HuH-7.5 (cell line): ENCODE data around the gene TEX29.

ENCODE experiments used
- DNase-seq: peaks from one replicate; pipeline ENCODE4 v3.0.0; 2011; ENCODE audit warnings: low spot score

The TEX29 gene

DNA sequence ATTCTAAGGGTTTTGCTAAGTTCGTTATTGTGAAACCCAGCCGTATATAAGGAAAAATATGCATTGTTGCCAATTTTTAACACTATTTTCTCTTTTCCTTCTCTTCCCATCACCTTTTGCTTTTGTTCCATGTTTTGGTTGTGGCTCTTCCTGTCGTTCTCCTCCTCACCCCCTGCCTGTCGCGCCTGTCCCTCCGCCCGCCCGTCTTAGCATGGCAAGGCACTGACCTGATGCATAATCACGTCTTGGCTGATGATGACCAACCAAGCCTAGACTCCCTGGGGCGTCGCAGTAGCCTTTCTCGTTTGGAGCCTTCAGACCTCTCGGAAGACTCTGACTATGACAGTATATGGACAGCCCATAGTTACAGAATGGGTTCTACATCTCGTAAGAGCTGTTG, 28.5 kb upstream of the TEX29 start:
- no peak for DNase-seq

DNA sequence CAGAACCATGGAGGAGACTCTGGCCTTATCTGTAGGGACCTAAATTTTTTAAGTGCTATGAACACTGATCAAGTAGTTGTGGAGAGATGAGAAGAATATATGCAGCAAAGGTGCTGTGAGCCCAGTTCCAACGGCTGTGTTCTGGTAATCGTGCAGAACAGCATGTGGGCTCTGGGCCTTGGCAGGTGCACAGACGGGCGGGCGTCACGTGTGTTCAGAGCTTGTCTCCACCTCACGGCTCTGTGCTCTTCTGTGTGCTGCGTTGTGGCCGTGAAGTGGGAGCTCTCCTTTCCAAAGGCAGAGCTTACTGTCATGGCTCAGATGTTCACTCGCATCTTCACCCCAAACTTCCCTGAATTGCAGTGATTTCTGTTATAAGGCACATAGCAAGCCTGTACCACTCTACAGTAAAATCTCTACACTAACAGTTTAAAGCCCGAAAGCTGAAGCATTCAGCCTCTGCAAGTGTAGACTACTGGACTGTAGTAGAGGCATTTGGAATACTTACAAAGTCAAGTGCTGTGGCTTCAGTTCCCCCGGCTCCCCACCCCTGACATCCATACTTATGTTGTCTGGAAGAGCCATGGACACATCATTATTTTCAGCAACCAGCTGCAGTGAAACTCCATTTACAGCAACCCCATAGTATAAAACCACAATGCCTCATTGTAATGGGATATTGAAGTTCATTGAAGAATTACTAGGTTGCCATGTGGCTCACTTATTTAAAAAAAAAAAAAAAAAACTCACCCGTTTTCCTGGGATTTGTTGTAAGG, 27.5 kb upstream of the TEX29 start:
- no peak for DNase-seq

DNA sequence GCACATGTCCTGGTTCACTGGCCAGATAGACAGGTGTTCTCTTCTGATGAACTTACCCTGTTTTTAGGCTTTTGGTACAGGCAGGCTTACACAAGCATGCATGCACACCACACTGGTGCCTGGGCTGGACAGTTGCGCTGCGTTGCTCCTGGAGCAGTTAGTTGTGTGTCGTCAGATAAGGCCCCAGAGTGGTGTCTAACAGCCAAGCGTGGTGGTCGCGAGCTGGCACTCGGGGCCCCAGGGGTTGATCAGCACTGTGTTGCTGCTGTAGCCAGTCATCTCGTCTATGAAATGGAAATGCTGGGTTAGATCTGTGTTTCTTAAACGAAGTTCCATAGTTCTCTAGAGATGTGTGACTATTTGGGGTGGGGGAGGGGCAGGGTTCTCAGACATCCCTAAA, 24.6 kb upstream of the TEX29 start:
- DNase-seq: no peak

DNA sequence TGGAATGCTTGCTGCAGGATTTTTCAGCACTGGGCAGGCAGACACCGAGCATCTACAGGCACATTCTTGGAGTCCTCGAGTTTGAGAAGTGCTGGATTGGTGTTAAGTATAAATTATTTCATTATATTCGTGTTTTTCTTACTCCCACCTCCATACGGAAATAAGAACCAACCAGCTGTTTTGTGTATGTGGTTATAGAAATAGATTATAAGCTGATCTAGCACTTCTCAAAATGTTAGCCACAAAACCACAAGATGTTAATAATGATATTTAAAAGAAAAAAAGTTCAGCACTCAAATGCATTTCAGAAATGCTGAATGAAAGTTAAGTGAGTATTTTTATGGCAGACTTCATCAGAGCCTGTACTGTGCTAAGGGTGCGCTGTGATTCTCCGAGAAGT, 24.0 kb upstream of the TEX29 start:
- DNase-seq: no peak

DNA sequence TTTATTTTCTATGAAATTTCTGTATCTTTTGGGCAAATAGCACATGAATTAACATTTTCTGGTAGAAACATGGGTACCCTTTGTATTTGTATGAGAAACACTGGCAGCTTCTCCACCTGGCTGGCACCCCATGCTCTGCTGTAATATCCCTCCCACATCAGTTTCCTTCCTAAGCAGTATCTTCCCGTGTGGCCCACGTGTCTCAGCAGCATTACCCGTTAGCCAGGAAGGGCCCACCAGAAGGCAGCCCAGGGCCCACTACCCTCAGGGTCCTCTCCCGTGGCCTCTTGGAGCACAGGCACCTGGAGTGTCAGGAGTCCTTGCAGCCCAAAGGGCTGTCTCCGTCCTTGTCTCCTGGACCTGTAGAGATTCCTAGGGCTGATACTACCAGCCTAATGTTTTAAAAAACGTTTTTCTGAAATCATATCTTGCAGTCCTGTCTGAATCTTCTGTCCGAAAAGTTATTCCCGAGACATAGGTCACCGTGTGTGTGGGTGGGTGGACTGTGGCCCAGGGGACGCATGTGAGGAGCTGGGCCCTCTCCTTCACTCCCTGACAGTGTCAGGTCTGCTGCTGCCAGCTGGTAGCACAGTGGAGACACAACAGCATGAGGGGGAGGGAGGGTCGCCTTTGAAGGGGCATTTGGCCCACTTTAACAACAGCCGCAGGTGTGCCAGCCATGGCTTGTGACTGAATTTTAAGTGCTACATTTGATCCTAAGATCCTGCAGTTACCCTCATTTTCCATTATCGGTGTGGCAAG, 22.0 kb upstream of the TEX29 start:
- DNase-seq: no peak

DNA sequence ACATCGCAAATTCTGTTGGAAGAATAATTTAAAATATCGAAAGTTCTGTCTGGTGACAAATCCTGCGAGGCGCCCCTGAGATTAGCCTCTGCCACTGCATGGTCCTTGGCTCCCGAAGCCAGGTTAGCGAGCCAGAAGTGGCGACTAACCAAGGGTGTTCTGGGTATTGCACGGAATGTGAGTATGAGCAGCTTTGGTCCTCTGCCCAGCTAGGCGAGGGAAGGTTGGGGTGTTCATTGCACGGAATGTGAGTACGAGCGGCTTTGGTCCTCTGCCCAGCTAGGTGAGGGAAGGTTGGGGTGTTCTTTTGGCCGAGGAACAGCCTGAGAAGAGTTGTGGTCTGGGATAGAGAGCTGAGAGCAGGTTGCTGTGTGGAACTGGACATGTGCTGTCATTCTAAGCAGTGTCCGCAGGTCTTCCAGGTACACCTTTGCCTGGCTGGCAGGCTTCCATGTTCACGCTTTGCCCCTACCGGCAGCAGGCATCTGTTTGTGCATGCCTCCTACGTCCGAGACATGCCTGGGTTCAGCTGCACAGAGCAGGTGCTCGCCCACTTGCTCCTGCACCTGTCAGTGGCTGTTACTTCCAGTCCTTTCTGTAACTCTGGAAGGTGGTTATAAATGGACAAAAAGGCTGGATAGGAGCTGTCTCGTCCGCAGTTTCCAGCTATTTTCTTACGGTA, 18.3 kb upstream of the TEX29 start:
- no peak for DNase-seq

DNA sequence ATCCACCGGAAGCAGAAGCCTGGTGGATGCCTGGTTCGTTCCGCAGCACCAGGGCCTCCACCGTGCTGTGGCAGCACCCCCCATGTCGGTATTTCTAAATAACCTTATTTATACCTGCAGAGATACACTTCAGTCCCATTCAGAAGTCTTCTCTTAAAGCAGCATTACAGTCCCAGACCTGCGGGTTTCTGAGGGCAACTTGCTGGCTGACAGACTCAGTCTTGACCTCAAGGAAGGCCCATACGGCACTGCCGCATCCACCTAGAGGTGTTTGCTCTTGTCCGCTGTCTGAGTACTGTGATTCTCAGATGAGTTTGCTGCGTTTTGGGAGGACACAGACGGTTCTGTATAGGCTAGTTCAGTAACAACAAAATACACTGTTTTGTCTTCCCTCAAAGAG, 16.9 kb upstream of the TEX29 start:
- DNase-seq: no peak

DNA sequence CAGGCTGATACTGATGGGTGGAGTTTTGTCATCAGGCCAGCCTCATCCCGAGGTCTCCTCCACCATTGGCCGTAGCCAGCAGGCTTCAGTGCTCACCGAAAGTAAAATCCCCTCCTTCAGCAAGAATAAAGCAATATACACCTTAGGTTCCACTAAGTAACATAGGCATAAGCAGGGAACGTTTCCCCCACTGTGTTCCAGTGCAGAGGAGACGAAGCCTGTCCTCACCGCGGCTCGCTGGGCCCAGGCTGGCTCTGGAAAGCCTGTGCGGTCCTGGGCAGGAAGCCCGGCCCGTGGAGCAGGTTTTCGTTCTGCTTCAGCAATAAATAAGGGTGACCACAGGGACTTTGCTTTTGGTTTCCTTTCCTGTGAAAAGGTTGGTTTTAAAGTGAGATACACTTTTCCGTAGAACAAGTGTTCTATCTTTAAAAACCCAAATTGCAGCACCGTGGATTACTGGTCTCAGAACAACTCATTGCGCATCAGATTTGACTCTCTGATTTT, 16.3 kb upstream of the TEX29 start:
- DNase-seq: no peak

DNA sequence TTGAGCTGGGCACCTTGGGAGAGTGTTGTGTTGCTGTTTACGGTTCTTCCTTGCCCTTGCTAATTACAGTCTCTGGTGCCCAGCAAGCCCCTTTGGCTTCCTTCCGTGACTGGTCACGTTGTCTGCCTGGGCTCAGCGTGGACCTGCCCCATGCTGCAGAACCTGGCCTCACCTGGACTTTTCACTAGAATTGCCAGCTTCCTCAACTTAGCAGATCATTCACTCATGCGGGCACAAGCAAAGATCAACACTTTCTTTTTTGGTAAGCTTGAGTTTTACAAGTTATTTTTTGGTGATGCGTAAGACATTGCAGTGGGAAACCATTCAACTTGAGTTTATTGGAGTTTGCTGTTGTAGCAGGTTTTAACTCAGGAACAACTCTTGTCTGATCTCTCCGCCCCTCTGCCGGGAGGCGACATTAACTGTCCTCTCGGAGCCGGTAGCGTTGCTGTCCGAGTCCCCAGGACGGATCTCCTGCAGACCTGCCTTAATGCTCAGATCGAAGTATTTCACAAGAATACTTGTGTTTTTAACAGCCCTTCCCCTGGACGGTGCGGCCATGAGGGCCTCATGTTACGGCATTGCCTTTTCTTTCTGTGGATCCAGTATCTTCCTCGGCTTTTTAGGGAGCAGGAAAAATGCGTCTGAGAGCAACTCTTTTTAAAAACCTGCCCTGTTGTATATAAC, 15.7 kb upstream of the TEX29 start:
- no peak for DNase-seq

DNA sequence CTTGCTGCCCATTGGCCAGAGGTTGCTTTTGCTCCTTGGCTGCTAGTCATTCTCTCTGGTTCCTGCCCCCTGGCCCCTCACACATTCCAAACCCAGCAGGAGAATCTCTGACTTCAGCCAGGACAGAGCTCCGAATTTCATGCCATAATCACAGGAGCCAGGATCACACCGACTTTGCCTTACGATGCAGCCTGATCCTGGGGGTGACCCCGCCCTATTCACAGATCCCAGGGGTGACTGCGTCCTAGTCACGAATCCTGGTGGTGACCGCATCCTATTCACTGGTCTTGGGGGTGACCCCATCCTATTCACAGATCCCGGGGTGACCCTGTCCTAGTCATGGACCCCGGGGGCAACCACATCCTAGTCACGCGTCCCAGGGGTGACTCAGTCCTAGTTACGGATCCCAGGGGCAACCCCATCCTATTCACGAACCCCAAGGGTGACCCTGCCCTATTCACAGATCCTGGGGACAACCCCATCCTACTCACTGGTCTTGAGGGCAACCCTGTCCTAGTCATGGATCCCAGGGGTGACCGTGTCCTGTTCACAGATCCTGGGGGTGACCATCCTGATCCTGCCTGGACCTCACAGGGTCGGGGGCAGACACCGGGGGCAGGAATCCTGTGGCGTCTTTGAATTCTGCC, 7.4 kb upstream of the TEX29 start:
- DNase-seq: no peak

DNA sequence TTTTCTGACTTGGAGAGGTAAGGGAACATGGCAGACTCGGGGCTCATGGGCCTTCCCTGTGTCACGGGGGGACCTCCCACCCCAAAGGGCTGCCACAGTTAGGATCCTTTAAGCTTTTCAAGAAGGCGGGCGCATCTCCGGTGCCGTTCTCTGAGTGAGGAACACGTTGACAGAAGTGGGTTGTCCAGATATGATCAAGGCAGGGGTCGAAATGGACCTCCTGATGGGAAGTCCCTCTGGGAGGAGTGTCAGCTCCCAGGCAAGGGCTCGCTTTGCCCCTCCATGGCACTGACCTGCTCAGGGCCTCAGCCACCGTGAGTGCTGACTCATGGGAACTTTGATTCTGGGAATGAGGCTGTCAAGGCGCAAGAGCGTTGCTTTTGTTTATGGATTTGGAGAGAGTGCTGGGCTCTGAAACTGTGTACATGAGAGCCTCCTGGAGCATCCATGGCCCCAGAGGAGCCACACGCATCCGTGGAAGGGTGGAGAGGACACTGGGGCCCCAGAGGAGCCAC, 6.5 kb upstream of the TEX29 start:
- no peak for DNase-seq

DNA sequence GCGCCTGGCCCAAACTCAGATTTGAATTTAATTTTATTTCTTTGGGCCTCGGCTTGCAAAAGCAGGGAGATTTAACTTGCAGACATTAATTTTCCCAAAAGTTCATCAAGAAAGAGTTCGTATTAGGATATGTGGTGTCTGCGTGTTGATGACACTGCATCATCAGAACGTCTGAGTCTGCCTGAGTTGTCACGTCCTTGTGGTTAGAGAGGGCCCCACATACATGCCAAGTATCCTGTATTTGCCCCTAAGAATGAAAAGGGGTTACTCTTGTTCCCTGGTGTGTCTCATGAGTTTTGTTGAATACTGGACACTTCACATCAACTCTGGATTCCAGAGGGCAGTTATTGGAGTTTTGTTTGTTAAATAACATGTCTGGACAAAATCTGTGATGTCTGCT, 5.6 kb upstream of the TEX29 start:
- no peak for DNase-seq

DNA sequence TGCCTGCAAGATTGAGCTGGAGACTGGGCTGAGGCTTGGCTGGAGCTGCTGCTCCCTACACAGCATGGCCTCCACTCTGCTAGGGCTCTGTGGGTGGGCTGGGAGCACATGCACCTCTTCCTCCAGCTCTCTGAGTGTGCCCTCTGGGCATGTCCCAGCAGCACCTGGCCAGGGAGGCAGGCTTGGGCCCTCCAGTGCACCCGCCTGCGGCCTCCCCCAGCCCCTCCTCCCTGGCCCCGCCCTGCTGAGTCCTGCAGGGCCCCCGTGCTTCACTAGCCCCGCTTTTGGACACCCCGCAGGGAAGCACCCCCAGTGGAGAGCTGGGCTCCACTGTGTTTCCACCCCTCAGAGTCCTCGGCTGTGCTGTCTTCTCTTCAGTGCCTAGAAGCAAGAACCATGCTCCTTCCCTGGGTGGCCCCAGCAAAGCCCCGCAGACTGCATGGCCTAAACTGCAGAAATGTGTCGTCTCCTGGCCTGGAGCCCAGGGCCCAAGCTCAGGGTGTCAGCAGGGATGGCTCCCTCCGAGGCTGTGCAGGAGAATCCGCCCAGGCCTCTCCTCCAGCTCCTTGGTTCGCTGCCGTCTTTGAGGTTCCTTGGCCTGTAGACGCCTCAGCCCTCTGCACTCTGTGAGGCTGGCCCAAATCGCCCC, 5.0 kb upstream of the TEX29 start:
- DNase-seq: no peak

DNA sequence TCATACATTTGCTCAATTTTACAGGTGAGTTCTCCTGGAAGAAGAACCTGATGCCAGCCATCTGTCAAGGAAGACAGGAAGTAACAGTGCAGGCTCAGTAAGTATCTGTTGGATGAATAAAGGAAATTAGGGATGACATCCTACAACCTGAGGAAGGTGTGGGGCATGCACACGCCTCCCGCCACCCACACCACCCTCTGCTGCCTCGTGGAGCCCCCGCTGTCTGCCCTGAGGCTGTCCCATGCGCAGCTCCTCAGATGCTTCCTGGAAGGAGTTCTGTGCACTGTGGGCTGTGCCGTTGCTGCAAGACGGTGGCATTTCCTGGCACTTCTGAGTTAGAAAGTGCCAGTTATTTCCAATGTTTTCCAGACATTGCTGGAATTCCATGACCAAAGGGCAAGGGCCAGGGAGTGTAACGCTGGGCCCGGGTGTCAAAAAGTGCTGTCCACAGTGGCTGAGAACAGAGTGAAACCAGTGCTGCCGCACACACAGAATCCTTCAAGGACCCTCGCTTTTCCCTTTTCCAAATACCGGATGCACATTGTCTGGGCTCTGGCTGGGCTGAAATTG, 4.2 kb upstream of the TEX29 start:
- DNase-seq: no peak

DNA sequence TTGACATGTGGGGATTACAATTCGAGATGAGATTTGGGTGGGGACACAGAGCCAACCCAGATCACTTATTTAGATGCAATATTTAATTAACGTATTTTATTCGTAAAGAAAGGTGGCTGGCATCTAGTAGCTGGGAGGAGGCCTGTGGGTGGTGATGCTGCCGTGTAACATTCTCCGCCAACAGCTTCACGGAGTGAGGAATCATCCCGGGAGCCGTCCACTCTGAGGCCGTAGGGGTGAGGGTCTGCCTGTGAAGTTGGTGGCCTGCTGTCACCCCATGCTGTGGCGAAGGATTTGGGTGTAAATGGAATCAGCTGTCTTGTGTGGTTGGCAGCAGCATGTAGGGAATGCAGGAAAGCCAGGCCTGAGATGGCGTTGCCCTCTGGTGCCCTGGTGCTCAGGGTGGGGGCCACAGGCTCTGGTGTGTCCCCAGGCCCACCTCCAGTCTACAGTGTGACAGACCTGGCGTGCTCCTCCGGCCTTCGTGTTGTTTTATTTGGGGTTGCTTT, 3.3 kb upstream of the TEX29 start:
- DNase-seq: no peak

DNA sequence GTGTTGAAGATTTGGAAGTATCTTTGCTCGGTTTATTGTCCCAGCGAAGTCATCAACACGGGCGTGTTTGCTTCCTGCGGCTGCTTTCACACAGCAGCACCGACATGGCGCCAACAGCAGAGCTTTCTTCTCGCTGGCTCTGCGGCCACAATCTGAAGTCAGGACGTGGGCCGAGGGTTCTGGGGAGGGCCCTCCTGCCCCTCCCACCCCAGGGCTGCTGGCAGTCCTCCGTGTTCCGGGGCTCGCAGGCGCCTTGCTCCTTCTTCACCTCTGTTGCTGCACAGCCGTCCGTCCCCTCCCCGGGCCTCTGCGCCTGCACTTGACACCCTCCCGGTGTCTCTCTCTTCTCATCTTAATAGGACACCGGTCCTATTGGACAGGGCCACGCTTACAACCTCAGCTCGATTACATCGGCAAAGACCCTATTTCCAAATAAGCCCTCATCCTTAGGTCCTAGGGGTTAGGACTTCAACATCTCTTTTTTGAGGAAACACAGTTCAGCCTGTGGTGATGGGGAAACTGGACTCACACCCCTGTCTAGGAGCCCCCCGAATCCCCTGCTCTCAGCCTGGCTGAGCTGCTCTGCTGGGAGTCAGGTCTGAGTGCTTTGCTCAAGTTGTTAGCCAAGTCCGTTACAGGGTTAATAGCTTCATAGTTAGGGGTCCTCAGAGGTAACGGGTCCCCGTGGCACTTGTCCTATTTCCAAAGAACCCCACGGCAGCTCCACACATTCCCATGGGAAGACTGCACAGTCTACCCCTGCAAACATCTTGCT, 2.7 kb upstream of the TEX29 start:
- no peak for DNase-seq

DNA sequence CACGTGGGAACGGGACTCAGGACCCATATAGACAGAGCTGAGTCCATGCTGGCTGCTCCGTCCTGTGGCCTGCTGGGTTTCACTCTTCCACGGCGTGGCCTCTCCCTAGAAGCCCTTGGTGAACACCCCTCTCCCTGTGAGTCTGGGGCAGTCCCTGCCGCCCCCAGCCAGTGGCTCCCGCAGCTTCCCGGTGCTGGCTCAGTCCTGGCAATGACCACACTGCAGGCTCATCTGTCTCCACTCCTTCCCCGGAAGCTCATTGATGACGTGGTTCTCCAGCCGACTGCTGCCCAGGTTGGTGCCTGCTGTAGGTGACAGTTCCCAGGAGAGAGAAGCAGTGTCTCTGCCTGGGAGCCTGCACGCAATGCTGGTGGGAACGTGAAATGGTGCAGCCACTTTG, 2.1 kb upstream of the TEX29 start:
- DNase-seq: no peak

DNA sequence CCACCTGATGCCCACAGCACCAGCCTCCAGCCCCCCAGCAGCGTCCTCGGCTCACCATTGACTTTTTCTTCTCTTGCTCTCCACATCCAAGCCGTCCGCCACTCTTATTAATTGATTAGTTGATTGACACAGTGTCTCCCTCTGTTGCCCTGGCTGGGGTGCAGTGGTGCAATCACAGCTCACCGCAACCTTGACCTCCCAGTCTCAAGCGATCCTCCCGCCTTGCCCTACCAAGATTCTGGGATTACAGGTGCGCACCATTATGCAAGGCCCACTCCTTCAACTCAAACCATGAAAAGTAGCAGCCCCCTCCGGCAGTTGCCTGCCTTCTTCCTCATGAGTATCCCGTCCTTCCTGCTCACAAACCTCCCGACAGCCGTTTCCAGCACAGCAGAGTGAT, 921 bp upstream of the TEX29 start:
- no peak for DNase-seq

DNA sequence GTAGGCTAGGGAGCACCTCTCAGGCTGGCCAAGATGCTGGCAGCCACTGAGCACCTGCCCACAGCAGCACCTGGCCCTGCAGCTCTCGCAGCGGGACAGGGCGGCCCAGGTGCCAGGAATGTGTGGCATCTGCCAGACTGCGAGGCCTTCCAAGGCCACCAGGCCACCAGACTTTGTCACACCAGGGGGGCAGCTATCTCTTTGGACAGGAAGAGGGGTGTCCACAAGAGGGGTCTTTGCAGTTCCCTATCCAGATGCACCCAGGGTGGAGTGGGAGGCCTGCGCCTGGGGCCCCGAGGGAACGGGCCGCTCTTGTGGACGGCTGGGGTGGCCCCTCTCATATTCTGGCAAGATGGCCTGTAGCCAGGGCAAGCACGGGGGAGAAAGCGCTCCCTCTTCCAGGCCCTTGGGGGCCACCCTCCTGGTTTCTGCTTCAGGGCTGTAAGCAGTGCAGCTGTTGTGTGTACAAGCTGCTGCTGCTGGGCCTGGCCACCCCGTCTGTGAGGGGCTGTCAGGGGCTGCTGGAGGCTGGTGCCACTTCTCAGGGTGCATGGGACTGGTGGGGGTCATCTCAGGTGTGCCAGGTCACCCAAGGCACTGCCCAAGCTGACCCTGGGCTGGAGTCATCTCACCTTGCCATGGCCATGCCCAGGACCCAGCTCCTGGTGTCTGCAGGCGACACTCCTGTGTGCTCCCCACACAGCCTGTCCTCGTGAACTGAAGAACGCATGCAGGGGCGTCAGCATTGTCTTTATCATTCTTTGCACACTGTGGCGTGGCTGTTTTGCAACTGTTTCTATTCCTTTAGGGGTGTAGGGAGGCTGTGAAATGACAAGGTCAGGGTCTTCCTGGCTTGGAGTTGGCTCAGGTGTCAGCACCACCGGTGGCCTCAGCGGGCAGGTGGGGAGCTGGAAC, 1.8 kb downstream of the TEX29 start:
- DNase-seq: no peak
